Activated T-cell treated with anti-CD3 and anti-CD28 coated beads for 1 hour (primary cell): Measurements from ENCODE around the gene HEMK1.
A peak's percentile ranks its signal among the peaks of the same experiment; 100 is the strongest.

Source experiments
- DNase-seq: peaks from one replicate; pipeline ENCODE4 v3.0.0-alpha.2; 2020; ENCODE audit warnings: low read depth

HEMK1 gene

GRCh38 chr3:50616003-50616769 is 46.9 kb downstream of the HEMK1 start:
- peak; percentile 70 for DNase-seq

- peak; percentile 90 for DNase-seq
These were observed 47.4 kb downstream of the HEMK1 start for GRCh38 chr3:50616770-50617095.

- no peak for DNase-seq
These were observed 47.9 kb downstream of the HEMK1 start, which contains the start of gene MAPKAPK3 for GRCh38 chr3:50617096-50617791. MAPKAPK3 (plus strand) TSS chr3:50617151; CDS start chr3:50617566, 415 bp downstream.

GRCh38 chr3:50617911-50618481 is 48.7 kb downstream of the HEMK1 start:
- DNase-seq, result no peak

- DNase-seq, result no peak
These were observed 51.1 kb downstream of the HEMK1 start for GRCh38 chr3:50620420-50620819.

- DNase-seq, result no peak
These were observed 51.5 kb downstream of the HEMK1 start for GRCh38 chr3:50620820-50621219.

GRCh38 chr3:50622881-50623280 is 53.6 kb downstream of the HEMK1 start:
- no peak for DNase-seq

GRCh38 chr3:50623840-50624474 is 54.6 kb downstream of the HEMK1 start:
- DNase-seq, result no peak

GRCh38 chr3:50624634-50625033 is 55.3 kb downstream of the HEMK1 start:
- DNase-seq, result no peak

- DNase-seq, result no peak
These were observed 56.2 kb downstream of the HEMK1 start for GRCh38 chr3:50625231-50626182.

- DNase-seq, result no peak
These were observed 57.1 kb downstream of the HEMK1 start for GRCh38 chr3:50626401-50626800.

- DNase-seq, result no peak
These were observed 58.2 kb downstream of the HEMK1 start for GRCh38 chr3:50627407-50628051.

- DNase-seq, result no peak
These were observed 59.3 kb downstream of the HEMK1 start for GRCh38 chr3:50628601-50629000.

GRCh38 chr3:50630394-50630793 is 61.1 kb downstream of the HEMK1 start:
- DNase-seq, result no peak

GRCh38 chr3:50630877-50631276 is 61.6 kb downstream of the HEMK1 start:
- no peak for DNase-seq

- DNase-seq, result no peak
These were observed 63.1 kb downstream of the HEMK1 start for GRCh38 chr3:50632450-50632849.

GRCh38 chr3:50633230-50633790 is 64.0 kb downstream of the HEMK1 start:
- no peak for DNase-seq

GRCh38 chr3:50635066-50635465 is 65.7 kb downstream of the HEMK1 start:
- no peak for DNase-seq

GRCh38 chr3:50637011-50637410 is 67.7 kb downstream of the HEMK1 start:
- DNase-seq, result no peak

GRCh38 chr3:50637945-50638344 is 68.6 kb downstream of the HEMK1 start:
- no peak for DNase-seq

GRCh38 chr3:50639055-50639494 is 69.8 kb downstream of the HEMK1 start:
- DNase-seq, result no peak
